Loucy (cell line): ENCODE results near the gene CDH4.

Source experiments
- H2AFZ ChIP-seq: fragments of 200-600 bp; sonication (generic); 2 replicates; pipeline ENCODE4 v1.6.0; 2016; ENCODE audit warnings: antibody characterized with exemption, mild to moderate bottlenecking, low read length, moderate library complexity
- H3F3A ChIP-seq: fragments of 200-600 bp; 2 replicates; pipeline ENCODE4 v1.6.0; 2016; ENCODE audit warnings: antibody characterized with exemption, low read depth, mild to moderate bottlenecking
- H3K27me3 ChIP-seq: fragments of 200-600 bp; sonication (generic); 2 replicates; pipeline ENCODE4 v1.6.1; 2014; ENCODE audit warnings: low read length, mild to moderate bottlenecking; ENCODE audit not compliant: insufficient read depth, poor library complexity, severe bottlenecking
- H3K36me3 ChIP-seq: fragments of 200-600 bp; sonication (generic); 2 replicates; pipeline ENCODE4 v1.6.1; 2016; ENCODE audit warnings: low read length; ENCODE audit not compliant: insufficient read depth
- H3K4me1 ChIP-seq: fragments of 200-600 bp; sonication (generic); 2 replicates; pipeline ENCODE4 v1.5.1; 2014; ENCODE audit warnings: low read length, mild to moderate bottlenecking; ENCODE audit not compliant: insufficient read depth, poor library complexity, severe bottlenecking
- H3K4me2 ChIP-seq: fragments of 200-600 bp; sonication (generic); 2 replicates; pipeline ENCODE4 v1.6.0; 2014; ENCODE audit warnings: antibody characterized with exemption, low read length, low read depth, mild to moderate bottlenecking; ENCODE audit not compliant: poor library complexity, severe bottlenecking
- H3K4me3 ChIP-seq: fragments of 200-600 bp; sonication (generic); 2 replicates; pipeline ENCODE4 v1.5.1; 2014; ENCODE audit warnings: low read length, mild to moderate bottlenecking, mixed read lengths; ENCODE audit not compliant: poor library complexity, severe bottlenecking
- H3K79me2 ChIP-seq: fragments of 200-600 bp; sonication (generic); 2 replicates; pipeline ENCODE4 v1.6.1; 2014; ENCODE audit warnings: low read length; ENCODE audit not compliant: insufficient read depth
- H3K9ac ChIP-seq: fragments of 200-600 bp; sonication (generic); 2 replicates; pipeline ENCODE4 v1.6.0; 2014; ENCODE audit warnings: mild to moderate bottlenecking, low read depth, low read length, moderate library complexity; ENCODE audit not compliant: poor library complexity, severe bottlenecking
- H3K9me2 ChIP-seq: fragments of 200-600 bp; sonication (generic); replicated peaks from 2 replicates; pipeline ENCODE4 v1.6.1; 2016; ENCODE audit warnings: low read depth, low read length, mixed read lengths
- H3K9me3 ChIP-seq: fragments of 200-600 bp; sonication (generic); 2 replicates; pipeline ENCODE4 v1.6.1; 2014; ENCODE audit warnings: mild to moderate bottlenecking, antibody characterized with exemption, low read length, low read depth; ENCODE audit not compliant: insufficient read depth
- H4K20me1 ChIP-seq: fragments of 200-600 bp; sonication (generic); 2 replicates; pipeline ENCODE4 v1.6.0; 2014; ENCODE audit warnings: antibody characterized with exemption, low read length, mild to moderate bottlenecking; ENCODE audit not compliant: insufficient read depth, poor library complexity, severe bottlenecking
- CTCF ChIP-seq: fragments of 200-600 bp; sonication (generic); conservative IDR thresholded peaks from 2 replicates; pipeline ENCODE4 v1.5.1; 2014; ENCODE audit warnings: mild to moderate bottlenecking, antibody characterized with exemption, low read length
- EZH2phosphoT487 ChIP-seq: fragments of 200-600 bp; IDR thresholded peaks from 2 replicates; pipeline ENCODE4 v1.6.1; 2018; ENCODE audit warnings: antibody characterized with exemption, mild to moderate bottlenecking, moderate library complexity, borderline replicate concordance

Gene CDH4

GRCh38 chr20:61222699-61223098 lies 29.4 kb upstream of the CDH4 start:
- Histone ChIP-seq H3K4me3 (no peak overlapping the region), H3K36me3 (no peaks in the 10 kb centered on the region), H3K4me2 (no peak overlapping the region), H3K79me2 (no peaks in the 10 kb centered on the region), H3K9ac (no peak overlapping the region), H4K20me1 (no peaks in the 10 kb centered on the region), H3K9me3 (no peaks in the 10 kb centered on the region), H3K27me3 (no peaks in the 10 kb centered on the region), H3K4me1 (no peaks in the 10 kb centered on the region), H2AFZ (no peak overlapping the region), H3K9me2 (no peaks in the 10 kb centered on the region), H3F3A (no peaks in the 10 kb centered on the region)
- TF ChIP-seq CTCF (no peak), EZH2phosphoT487 (no peak)

- Histone ChIP-seq H2AFZ (no peak overlapping the region), H3K4me2 (no peak overlapping the region), H3K27me3 (no peaks in the 10 kb centered on the region), H3K36me3 (no peaks in the 10 kb centered on the region), H3K4me1 (no peaks in the 10 kb centered on the region), H4K20me1 (no peaks in the 10 kb centered on the region), H3K79me2 (no peaks in the 10 kb centered on the region), H3F3A (no peaks in the 10 kb centered on the region), H3K9me2 (no peaks in the 10 kb centered on the region), H3K9ac (no peak overlapping the region), H3K4me3 (no peak overlapping the region), H3K9me3 (no peaks in the 10 kb centered on the region)
- no peak for TF ChIP-seq EZH2phosphoT487
- TF ChIP-seq CTCF: no peak
Measured at GRCh38 chr20:61223121-61223520, 28.9 kb upstream of the CDH4 start.

- Histone ChIP-seq H3F3A (no peaks in the 10 kb centered on the region), H3K4me1 (no peaks in the 10 kb centered on the region), H3K9ac (no peak overlapping the region), H3K36me3 (no peaks in the 10 kb centered on the region), H4K20me1 (no peaks in the 10 kb centered on the region), H3K79me2 (no peaks in the 10 kb centered on the region), H2AFZ (no peak overlapping the region), H3K9me2 (no peaks in the 10 kb centered on the region), H3K4me2 (no peak overlapping the region), H3K9me3 (peaks cover 3% of the 10 kb centered on the region; the same call in 1 of the 2 replicates), H3K27me3 (no peaks in the 10 kb centered on the region), H3K4me3 (no peak overlapping the region)
- TF ChIP-seq EZH2phosphoT487: no peak
- TF ChIP-seq CTCF: no peak
Measured at GRCh38 chr20:61230166-61230565, 21.9 kb upstream of the CDH4 start.
